ENCODE measurements around the gene DAND5.

DNA sequence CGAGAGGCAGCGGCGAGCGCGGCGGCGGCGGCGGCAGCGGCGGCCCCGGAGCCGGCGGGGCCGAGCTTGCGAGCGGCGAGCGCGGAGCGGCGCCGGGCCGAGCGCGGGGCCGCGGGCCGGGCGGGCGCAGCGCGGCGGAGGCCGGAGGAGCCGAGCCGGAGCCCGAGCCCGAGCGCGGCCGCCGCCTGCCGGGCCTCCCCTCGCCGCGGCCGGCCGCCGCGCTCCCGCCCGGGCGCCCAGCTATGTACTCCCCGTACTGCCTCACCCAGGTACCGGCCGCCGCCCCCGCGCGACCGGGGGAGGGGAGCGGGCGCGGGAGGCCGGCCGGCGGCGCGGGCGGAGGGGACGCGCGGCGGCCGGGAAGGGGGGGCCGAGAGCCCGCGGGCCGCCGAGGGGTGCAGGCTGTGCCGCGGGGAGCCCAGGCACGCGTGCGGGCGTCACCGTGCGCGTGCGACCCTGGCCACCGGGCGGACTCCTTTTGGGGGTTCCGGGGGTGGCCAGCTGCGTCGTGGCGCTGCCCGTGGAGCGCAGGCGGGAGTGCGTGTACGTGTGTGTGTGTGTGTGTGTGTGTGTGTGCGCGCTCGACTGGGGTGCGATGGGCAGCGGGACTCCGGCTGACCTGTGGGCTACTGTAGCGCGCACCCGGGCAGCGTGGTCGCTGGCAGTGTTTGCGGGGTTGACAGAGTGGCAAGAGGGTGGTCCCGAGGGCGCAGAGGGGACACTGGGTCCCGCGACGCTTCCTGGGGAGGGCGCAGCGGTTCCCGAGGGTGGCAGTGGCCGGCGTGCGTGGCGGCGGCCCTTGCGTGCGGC is 26.4 kb downstream of the DAND5 start:
- TF ChIP-seq POLR2AphosphoS5 (IDR thresholded peaks at IDR 0.05; ENCODE audit: low read depth, low read length) (no peak), POLR2A (IDR thresholded peaks at IDR 0.05; ENCODE audit: low read depth, low read length) (no peak), TAF1 (IDR thresholded peaks at IDR 0.05; ENCODE audit: borderline replicate concordance, low read depth, low read length) (no peak)

All from GM12892 (cell line).